GM12878 (cell line): Measurements from ENCODE around the gene TRIAP1.

Experiments
- EZH2 ChIP-seq: IDR thresholded peaks from 2 replicates; pipeline ENCODE4 v1.6.1; 2012; ENCODE audit warnings: low read depth, mild to moderate bottlenecking, control low read depth, inconsistent platforms, low read length, borderline replicate concordance; ENCODE audit not compliant: control insufficient read depth
- MYC ChIP-seq: IDR thresholded peaks from 2 replicates; pipeline ENCODE4 v1.6.1; 2011; ENCODE audit warnings: mild to moderate bottlenecking, low read length, moderate library complexity, inconsistent platforms; ENCODE audit not compliant: insufficient read depth, insufficient replicate concordance, insufficient read length, severe bottlenecking
- POLR2A ChIP-seq: IDR thresholded peaks from 2 replicates; pipeline ENCODE4 v1.6.1; 2011; ENCODE audit warnings: low read depth, mild to moderate bottlenecking, low read length
- SMC3 ChIP-seq: IDR thresholded peaks from 2 replicates; pipeline ENCODE4 v1.6.1; 2011; ENCODE audit warnings: low read length, improper control_type of control experiment, borderline replicate concordance
- SREBF2 ChIP-seq: IDR thresholded peaks from 2 replicates; pipeline ENCODE4 v1.6.1; 2012; ENCODE audit warnings: mild to moderate bottlenecking, low read length
- ZNF274 ChIP-seq: IDR thresholded peaks from one replicate; pipeline ENCODE4 v1.8.0; 2011; ENCODE audit not compliant: insufficient read length, insufficient read depth
- TF ChIP-seq, protein P1 (sequence below): IDR thresholded peaks from 2 replicates; pipeline ENCODE4 v1.6.1; 2012; ENCODE audit warnings: mild to moderate bottlenecking, low read depth, low read length
- TF ChIP-seq, protein P2 (sequence below): fragments of 450-650 bp; IDR thresholded peaks from 2 replicates; pipeline ENCODE4 v1.6.1; 2016; ENCODE audit warnings: mild to moderate bottlenecking, moderate library complexity, borderline replicate concordance
- TF ChIP-seq, protein P3 (sequence below): fragments of 450-650 bp; IDR thresholded peaks from 2 replicates; pipeline ENCODE4 v1.6.1; 2018; ENCODE audit warnings: borderline replicate concordance, mild to moderate bottlenecking; ENCODE audit not compliant: partially characterized antibody

DNA sequence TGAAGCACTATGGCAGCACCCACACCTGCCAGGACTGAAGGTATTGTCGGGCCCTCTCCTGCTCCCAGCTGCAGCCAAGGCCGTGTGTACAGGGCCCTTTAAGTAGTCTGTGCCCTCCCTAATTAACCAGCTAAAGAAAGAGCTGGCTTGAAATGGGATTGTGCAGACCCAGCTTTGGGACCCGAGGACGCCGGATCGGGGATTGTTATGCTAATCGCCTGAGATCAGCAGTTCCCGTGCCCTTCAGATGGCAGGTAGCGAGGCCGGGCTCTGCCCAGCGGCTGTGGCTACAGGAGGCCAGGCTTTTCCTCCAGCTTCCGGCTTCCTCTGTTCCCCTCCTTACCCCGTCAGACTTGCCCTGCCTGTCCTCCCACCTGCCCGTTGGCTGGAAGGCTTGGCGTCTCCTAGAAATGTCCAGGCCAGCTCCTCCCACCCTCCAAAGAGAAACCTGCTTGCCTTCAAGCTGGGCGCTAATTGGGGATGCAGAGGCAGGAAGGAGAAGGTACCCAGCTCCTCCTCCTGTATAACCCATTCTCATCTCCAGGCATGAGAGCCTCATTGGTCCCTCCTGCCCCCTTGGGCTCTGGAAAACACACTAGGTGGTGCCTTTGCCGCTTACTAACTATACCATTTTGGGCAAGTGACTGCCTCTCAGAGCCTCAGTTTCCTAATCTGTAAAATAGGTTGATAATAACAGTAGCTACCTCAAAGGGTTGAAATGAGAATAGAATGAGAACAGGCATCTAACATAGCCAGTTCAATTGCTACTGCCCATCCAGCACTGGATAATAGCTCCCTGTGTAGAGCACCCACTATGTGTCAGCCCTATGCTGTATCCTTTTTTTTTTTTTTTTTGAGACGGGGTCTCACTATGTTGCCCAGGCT, 51.5 kb downstream of the TRIAP1 start:
- TF ChIP-seq, protein P1, sequence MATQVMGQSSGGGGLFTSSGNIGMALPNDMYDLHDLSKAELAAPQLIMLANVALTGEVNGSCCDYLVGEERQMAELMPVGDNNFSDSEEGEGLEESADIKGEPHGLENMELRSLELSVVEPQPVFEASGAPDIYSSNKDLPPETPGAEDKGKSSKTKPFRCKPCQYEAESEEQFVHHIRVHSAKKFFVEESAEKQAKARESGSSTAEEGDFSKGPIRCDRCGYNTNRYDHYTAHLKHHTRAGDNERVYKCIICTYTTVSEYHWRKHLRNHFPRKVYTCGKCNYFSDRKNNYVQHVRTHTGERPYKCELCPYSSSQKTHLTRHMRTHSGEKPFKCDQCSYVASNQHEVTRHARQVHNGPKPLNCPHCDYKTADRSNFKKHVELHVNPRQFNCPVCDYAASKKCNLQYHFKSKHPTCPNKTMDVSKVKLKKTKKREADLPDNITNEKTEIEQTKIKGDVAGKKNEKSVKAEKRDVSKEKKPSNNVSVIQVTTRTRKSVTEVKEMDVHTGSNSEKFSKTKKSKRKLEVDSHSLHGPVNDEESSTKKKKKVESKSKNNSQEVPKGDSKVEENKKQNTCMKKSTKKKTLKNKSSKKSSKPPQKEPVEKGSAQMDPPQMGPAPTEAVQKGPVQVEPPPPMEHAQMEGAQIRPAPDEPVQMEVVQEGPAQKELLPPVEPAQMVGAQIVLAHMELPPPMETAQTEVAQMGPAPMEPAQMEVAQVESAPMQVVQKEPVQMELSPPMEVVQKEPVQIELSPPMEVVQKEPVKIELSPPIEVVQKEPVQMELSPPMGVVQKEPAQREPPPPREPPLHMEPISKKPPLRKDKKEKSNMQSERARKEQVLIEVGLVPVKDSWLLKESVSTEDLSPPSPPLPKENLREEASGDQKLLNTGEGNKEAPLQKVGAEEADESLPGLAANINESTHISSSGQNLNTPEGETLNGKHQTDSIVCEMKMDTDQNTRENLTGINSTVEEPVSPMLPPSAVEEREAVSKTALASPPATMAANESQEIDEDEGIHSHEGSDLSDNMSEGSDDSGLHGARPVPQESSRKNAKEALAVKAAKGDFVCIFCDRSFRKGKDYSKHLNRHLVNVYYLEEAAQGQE = no peak
- TF ChIP-seq SREBF2 (no peak), ZNF274 (no peak), POLR2A (no peak), MYC (no peak), EZH2 (no peak), SMC3 (no peak)
- TF ChIP-seq, protein P2, sequence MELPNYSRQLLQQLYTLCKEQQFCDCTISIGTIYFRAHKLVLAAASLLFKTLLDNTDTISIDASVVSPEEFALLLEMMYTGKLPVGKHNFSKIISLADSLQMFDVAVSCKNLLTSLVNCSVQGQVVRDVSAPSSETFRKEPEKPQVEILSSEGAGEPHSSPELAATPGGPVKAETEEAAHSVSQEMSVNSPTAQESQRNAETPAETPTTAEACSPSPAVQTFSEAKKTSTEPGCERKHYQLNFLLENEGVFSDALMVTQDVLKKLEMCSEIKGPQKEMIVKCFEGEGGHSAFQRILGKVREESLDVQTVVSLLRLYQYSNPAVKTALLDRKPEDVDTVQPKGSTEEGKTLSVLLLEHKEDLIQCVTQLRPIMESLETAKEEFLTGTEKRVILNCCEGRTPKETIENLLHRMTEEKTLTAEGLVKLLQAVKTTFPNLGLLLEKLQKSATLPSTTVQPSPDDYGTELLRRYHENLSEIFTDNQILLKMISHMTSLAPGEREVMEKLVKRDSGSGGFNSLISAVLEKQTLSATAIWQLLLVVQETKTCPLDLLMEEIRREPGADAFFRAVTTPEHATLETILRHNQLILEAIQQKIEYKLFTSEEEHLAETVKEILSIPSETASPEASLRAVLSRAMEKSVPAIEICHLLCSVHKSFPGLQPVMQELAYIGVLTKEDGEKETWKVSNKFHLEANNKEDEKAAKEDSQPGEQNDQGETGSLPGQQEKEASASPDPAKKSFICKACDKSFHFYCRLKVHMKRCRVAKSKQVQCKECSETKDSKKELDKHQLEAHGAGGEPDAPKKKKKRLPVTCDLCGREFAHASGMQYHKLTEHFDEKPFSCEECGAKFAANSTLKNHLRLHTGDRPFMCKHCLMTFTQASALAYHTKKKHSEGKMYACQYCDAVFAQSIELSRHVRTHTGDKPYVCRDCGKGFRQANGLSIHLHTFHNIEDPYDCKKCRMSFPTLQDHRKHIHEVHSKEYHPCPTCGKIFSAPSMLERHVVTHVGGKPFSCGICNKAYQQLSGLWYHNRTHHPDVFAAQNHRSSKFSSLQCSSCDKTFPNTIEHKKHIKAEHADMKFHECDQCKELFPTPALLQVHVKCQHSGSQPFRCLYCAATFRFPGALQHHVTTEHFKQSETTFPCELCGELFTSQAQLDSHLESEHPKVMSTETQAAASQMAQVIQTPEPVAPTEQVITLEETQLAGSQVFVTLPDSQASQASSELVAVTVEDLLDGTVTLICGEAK = no peak
- TF ChIP-seq, protein P3, sequence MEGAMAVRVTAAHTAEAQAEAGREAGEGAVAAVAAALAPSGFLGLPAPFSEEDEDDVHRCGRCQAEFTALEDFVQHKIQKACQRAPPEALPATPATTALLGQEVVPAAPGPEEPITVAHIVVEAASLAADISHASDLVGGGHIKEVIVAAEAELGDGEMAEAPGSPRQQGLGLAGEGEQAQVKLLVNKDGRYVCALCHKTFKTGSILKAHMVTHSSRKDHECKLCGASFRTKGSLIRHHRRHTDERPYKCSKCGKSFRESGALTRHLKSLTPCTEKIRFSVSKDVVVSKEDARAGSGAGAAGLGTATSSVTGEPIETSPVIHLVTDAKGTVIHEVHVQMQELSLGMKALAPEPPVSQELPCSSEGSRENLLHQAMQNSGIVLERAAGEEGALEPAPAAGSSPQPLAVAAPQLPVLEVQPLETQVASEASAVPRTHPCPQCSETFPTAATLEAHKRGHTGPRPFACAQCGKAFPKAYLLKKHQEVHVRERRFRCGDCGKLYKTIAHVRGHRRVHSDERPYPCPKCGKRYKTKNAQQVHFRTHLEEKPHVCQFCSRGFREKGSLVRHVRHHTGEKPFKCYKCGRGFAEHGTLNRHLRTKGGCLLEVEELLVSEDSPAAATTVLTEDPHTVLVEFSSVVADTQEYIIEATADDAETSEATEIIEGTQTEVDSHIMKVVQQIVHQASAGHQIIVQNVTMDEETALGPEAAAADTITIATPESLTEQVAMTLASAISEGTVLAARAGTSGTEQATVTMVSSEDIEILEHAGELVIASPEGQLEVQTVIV = no peak
